ENCODE results near the gene NME8.
"Not testable (repeated sequence)": the region's sequence is repeated elsewhere in the genome, so short reads cannot be mapped to it uniquely, and the experiment has no call there.

NME8 gene

GRCh38 chr7:37848297-37848696 lies at the start of gene NME8:
TSS of gene NME8 (plus strand) at chr7:37848597. CDS start at chr7:37850267, 1,670 bp downstream.
- DNase-seq (ENCODE audit: low read depth), result no peak

GRCh38 chr7:37806152-37806551 lies 42.2 kb upstream of the NME8 start:
- DNase-seq (ENCODE audit: low read depth), result no peak

- not testable (repeated sequence) for DNase-seq (ENCODE audit: low read depth)
These were observed 36.2 kb upstream of the NME8 start for GRCh38 chr7:37812161-37812580.

GRCh38 chr7:37815671-37816371 lies 32.6 kb upstream of the NME8 start:
- DNase-seq (ENCODE audit: low read depth), result no peak

GRCh38 chr7:37816922-37817590 lies 31.3 kb upstream of the NME8 start:
- DNase-seq (ENCODE audit: low read depth), result no peak

GRCh38 chr7:37817591-37817960 lies 30.8 kb upstream of the NME8 start:
- no peak for DNase-seq (ENCODE audit: low read depth)

- no peak for DNase-seq (ENCODE audit: low read depth)
These were observed 30.2 kb upstream of the NME8 start for GRCh38 chr7:37817996-37818720.

- DNase-seq (ENCODE audit: low read depth), result no peak
These were observed 27.5 kb upstream of the NME8 start for GRCh38 chr7:37820708-37821468.

GRCh38 chr7:37822946-37823345 lies 25.5 kb upstream of the NME8 start:
- DNase-seq (ENCODE audit: low read depth), result no peak

- DNase-seq (ENCODE audit: low read depth), result no peak
These were observed 24.8 kb upstream of the NME8 start for GRCh38 chr7:37823557-37823956.

- DNase-seq (ENCODE audit: low read depth), result no peak
These were observed 23.4 kb upstream of the NME8 start for GRCh38 chr7:37825038-37825437.

- no peak for DNase-seq (ENCODE audit: low read depth)
These were observed 21.6 kb upstream of the NME8 start for GRCh38 chr7:37826825-37827224.

- no peak for DNase-seq (ENCODE audit: low read depth)
These were observed 17.2 kb upstream of the NME8 start for GRCh38 chr7:37831244-37831643.

GRCh38 chr7:37832194-37832593 lies 16.2 kb upstream of the NME8 start:
- DNase-seq (ENCODE audit: low read depth), result no peak

- DNase-seq (ENCODE audit: low read depth), result peak; percentile 7
These were observed 15.1 kb upstream of the NME8 start for GRCh38 chr7:37833107-37833817.

GRCh38 chr7:37833818-37834146 lies 14.6 kb upstream of the NME8 start:
- no peak for DNase-seq (ENCODE audit: low read depth)

GRCh38 chr7:37853468-37853867 lies 5.1 kb downstream of the NME8 start:
- no peak for DNase-seq (ENCODE audit: low read depth)

GRCh38 chr7:37882086-37882485 lies 33.7 kb downstream of the NME8 start:
- DNase-seq (ENCODE audit: low read depth), result no peak

- DNase-seq (ENCODE audit: low read depth), result no peak
These were observed 45.0 kb downstream of the NME8 start for GRCh38 chr7:37893359-37893758.

GRCh38 chr7:37894671-37895070 lies 46.3 kb downstream of the NME8 start:
- no peak for DNase-seq (ENCODE audit: low read depth)

GRCh38 chr7:37899712-37900247 lies 51.4 kb downstream of the NME8 start:
- DNase-seq (ENCODE audit: low read depth), result no peak

Data from stimulated activated CD8-positive, alpha-beta memory T cell treated with anti-CD3 and anti-CD28 coated beads, Interleukin-15, amount 100 ng/mL, for 1 hour (primary cell).